CD14-positive monocyte (primary cell): Measurements from ENCODE around the gene NFKBIE. TPM values are rescaled to one million over a fixed set of nuclear protein-coding genes. Genes with fewer than 3 reads are reported as not detected.

Source experiments
- DNase-seq, 3 donors: peaks; one replicate each; pipeline ENCODE4 v3.0.0-alpha.2; 2011 to 2022
- H2AFZ ChIP-seq: 2 replicates; pipeline ENCODE4 v1.6.0; 2012; ENCODE audit warnings: mild to moderate bottlenecking, low read depth, low read length, inconsistent platforms; ENCODE audit not compliant: insufficient read depth, poor library complexity, severe bottlenecking
- H3K27ac ChIP-seq, 2 donors: 1 replicate in 1 of 2; 2 replicates in 1 of 2; pipeline ENCODE4 v1.5.1; 2012 to 2013; ENCODE audit warnings: low read length in 2 of 2, control low read depth in 1 of 2, inconsistent platforms in 1 of 2, low read depth in 1 of 2, mild to moderate bottlenecking in 1 of 2
- H3K27me3 ChIP-seq, 2 donors: one replicate each; pipeline versions ENCODE4 v1.6.0 to v1.6.1; 2011 to 2013; ENCODE audit warnings: low read length in 2 of 2; ENCODE audit not compliant: control insufficient read depth in 2 of 2, insufficient read depth in 2 of 2
- H3K36me3 ChIP-seq, 2 donors: replicated peaks in 1 of 2; 1 replicate in 1 of 2; 2 replicates in 1 of 2; pipeline versions ENCODE4 v1.5.1 to v1.6.1; 2012 to 2013; ENCODE audit warnings: low read length in 2 of 2, control low read depth in 1 of 2, inconsistent platforms in 1 of 2, mild to moderate bottlenecking in 1 of 2; ENCODE audit not compliant: insufficient read depth in 2 of 2, control insufficient read depth in 1 of 2
- H3K4me1 ChIP-seq, 2 donors: 1 replicate in 1 of 2; 2 replicates in 1 of 2; pipeline versions ENCODE4 v1.5.1 to v1.6.1; 2012 to 2013; ENCODE audit warnings: low read length in 2 of 2, control low read depth in 1 of 2, inconsistent platforms in 1 of 2, mild to moderate bottlenecking in 1 of 2, moderate library complexity in 1 of 2; ENCODE audit not compliant: insufficient read depth in 2 of 2, control insufficient read depth in 1 of 2
- H3K4me2 ChIP-seq: replicated peaks from 2 replicates; pipeline ENCODE3; 2012; ENCODE audit warnings: low read length, moderate library complexity, mild to moderate bottlenecking; ENCODE audit not compliant: poor library complexity, severe bottlenecking; ENCODE audit errors: extremely low read depth
- H3K4me3 ChIP-seq, 3 experiments: fragments of 200-600 bp in 1 of 3; sonication (generic) in 1 of 3; replicated peaks in 1 of 3; 1 replicate in 2 of 3; 2 replicates in 1 of 3; pipeline ENCODE4 v1.5.1; 2011 to 2013; ENCODE audit warnings: low read length in 3 of 3, mild to moderate bottlenecking in 3 of 3, control low read depth in 2 of 3, low read depth in 2 of 3, inconsistent platforms in 1 of 3, moderate library complexity in 1 of 3
- H3K79me2 ChIP-seq: 2 replicates; pipeline ENCODE4 v1.6.0; 2012; ENCODE audit warnings: mild to moderate bottlenecking, control low read depth, inconsistent platforms, low read length, moderate library complexity; ENCODE audit not compliant: insufficient read depth
- H3K9ac ChIP-seq: 2 replicates; pipeline ENCODE4 v1.6.0; 2017; ENCODE audit warnings: low read length, mild to moderate bottlenecking; ENCODE audit not compliant: insufficient read depth, poor library complexity, severe bottlenecking
- H3K9me3 ChIP-seq, 2 donors: replicated peaks in 1 of 2; 1 replicate in 1 of 2; 2 replicates in 1 of 2; pipeline versions ENCODE4 v1.5.1 to v1.6.1; 2012 to 2013; ENCODE audit warnings: low read length in 2 of 2, control low read depth in 1 of 2; ENCODE audit not compliant: control insufficient read depth in 1 of 2, insufficient read depth in 1 of 2
- H4K20me1 ChIP-seq: 2 replicates; pipeline ENCODE4 v1.6.0; 2012; ENCODE audit warnings: mild to moderate bottlenecking, low read length, control low read depth, moderate library complexity; ENCODE audit not compliant: insufficient read depth
- H3K27ac Mint-ChIP-seq, 7 donors: one replicate each; pipeline ENCODE4 v1.8.0; 2020; ENCODE audit warnings: mild to moderate bottlenecking in 7 of 7, mixed read lengths in 7 of 7, moderate library complexity in 6 of 7, inconsistent platforms in 2 of 7
- H3K27me3 Mint-ChIP-seq, 3 donors: one replicate each; pipeline ENCODE4 v1.8.0; 2021 to 2022; ENCODE audit warnings: low read depth in 3 of 3, mild to moderate bottlenecking in 3 of 3, mixed read lengths in 3 of 3, moderate library complexity in 3 of 3, inconsistent platforms in 1 of 3
- H3K36me3 Mint-ChIP-seq, 2 donors: one replicate each; pipeline ENCODE4 v1.8.0; 2020; ENCODE audit warnings: mixed read lengths in 2 of 2, inconsistent platforms in 1 of 2, mild to moderate bottlenecking in 1 of 2
- H3K4me1 Mint-ChIP-seq: one replicate; pipeline ENCODE4 v1.8.0; 2020; ENCODE audit warnings: mild to moderate bottlenecking, mixed read lengths
- H3K4me3 Mint-ChIP-seq, 2 donors: one replicate each; pipeline ENCODE4 v1.8.0; 2020; ENCODE audit warnings: mild to moderate bottlenecking in 2 of 2, mixed read lengths in 2 of 2, moderate library complexity in 1 of 2
- H3K9me3 Mint-ChIP-seq, 7 donors: one replicate each; pipeline ENCODE4 v1.8.0; 2020 to 2022; ENCODE audit warnings: mixed read lengths in 7 of 7, mild to moderate bottlenecking in 6 of 7, moderate library complexity in 6 of 7, inconsistent platforms in 2 of 7
- WGBS: methylation state at CpG from one replicate; pipeline ENCODE4 v1.1.5; 2013; ENCODE audit warnings: missing lambda C conversion rate; ENCODE audit not compliant: insufficient coverage; 5-methylcytosine and 5-hydroxymethylcytosine counted together
- intact Hi-C, 2 donors: fragments of 100-400 bp; cut with micrococcal nuclease; formaldehyde crosslinking; loops; one replicate each; pipeline versions ENCODE4 v1.15.0 to v1.15.1; 2023
- polyA plus RNA-seq, 3 donors: library from polyadenylated mRNA; depleted of rRNA in 1 of 3; unstranded in 2 of 3; stranded (reverse) in 1 of 3; fragments of 300-500 nt in 2 of 3; fragments of >200 nt in 1 of 3; fragmentation: Illumina TruSeq in 2 of 3; gene quantifications; 1 replicate in 2 of 3; 2 replicates in 1 of 3; pipeline ENCODE4 v1.2.3, GENCODE V29; 2012 to 2021
- TF ChIP-seq, protein P1 (sequence below): fragments of 200-600 bp; IDR thresholded peaks from one replicate; pipeline ENCODE4 v1.8.0; 2022; ENCODE audit warnings: antibody characterized with exemption, mild to moderate bottlenecking

The NFKBIE gene
- polyA plus RNA-seq, 3 donors, result 19.9 to 108 (median 23.2) TPM

GRCh38 chr6:44275271-44275748, 10.0 kb upstream of the NFKBIE start:
- peaks cover 0 to 14% of the 10 kb centered on the region in 2 donors for H3K9me3 ChIP-seq
- peaks cover 61 to 89% (median 73%) of the 10 kb centered on the region in 3 donors for H3K27me3 Mint-ChIP-seq
- H3K4me1 ChIP-seq, result peaks cover 0 to 7% of the 10 kb centered on the region in 2 donors
- no peak overlapping the region for H3K4me2 ChIP-seq
- peaks cover 33 to 85% of the 10 kb centered on the region in 2 donors for H3K27me3 ChIP-seq
- no peak overlapping the region for H3K9ac ChIP-seq
- no peaks in the 10 kb centered on the region for H4K20me1 ChIP-seq
- intact Hi-C loops, result no loop called here
- peaks cover 0 to 6% of the 10 kb centered on the region in 2 donors for H3K36me3 Mint-ChIP-seq
- H3K4me3 ChIP-seq, result no peak overlapping the region
- DNase-seq, result no peak
- peaks cover 0 to 17% (median 4%) of the 10 kb centered on the region in 7 donors for H3K9me3 Mint-ChIP-seq
- WGBS, result 81% methylated on average over 57 of the region's 59 CpGs
- H3K36me3 ChIP-seq, result no peaks in the 10 kb centered on the region
- TF ChIP-seq, protein P1, sequence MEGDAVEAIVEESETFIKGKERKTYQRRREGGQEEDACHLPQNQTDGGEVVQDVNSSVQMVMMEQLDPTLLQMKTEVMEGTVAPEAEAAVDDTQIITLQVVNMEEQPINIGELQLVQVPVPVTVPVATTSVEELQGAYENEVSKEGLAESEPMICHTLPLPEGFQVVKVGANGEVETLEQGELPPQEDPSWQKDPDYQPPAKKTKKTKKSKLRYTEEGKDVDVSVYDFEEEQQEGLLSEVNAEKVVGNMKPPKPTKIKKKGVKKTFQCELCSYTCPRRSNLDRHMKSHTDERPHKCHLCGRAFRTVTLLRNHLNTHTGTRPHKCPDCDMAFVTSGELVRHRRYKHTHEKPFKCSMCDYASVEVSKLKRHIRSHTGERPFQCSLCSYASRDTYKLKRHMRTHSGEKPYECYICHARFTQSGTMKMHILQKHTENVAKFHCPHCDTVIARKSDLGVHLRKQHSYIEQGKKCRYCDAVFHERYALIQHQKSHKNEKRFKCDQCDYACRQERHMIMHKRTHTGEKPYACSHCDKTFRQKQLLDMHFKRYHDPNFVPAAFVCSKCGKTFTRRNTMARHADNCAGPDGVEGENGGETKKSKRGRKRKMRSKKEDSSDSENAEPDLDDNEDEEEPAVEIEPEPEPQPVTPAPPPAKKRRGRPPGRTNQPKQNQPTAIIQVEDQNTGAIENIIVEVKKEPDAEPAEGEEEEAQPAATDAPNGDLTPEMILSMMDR, result no peak
- peaks cover 10% of the 10 kb centered on the region for H3K4me1 Mint-ChIP-seq
- H3K27ac Mint-ChIP-seq, result no peak overlapping the region
- no peak overlapping the region for H2AFZ ChIP-seq
- H3K79me2 ChIP-seq, result no peaks in the 10 kb centered on the region
- H3K27ac ChIP-seq, result no peak overlapping the region
- H3K4me3 Mint-ChIP-seq, result peak overlapping the region in 1 of 2 donors; percentile 62

- peaks cover 0 to 14% of the 10 kb centered on the region in 2 donors for H3K9me3 ChIP-seq
- DNase-seq, result no peak
- Mint-ChIP-seq H3K36me3 (peaks cover 4 to 10% of the 10 kb centered on the region in 2 donors), H3K4me1 (peaks cover 12% of the 10 kb centered on the region), H3K27me3 (peaks cover 77 to 90% (median 82%) of the 10 kb centered on the region in 3 donors), H3K27ac (no peak overlapping the region), H3K9me3 (peaks cover 0 to 22% (median 9%) of the 10 kb centered on the region in 7 donors), H3K4me3 (peak overlapping the region in 1 of 2 donors; percentile 44)
- no peak overlapping the region for H3K27ac ChIP-seq
- intact Hi-C loops, result no loop called here
- H2AFZ ChIP-seq, result no peak overlapping the region
- TF ChIP-seq, protein P1, result no peak
- no peaks in the 10 kb centered on the region for H4K20me1 ChIP-seq
- H3K79me2 ChIP-seq, result no peaks in the 10 kb centered on the region
- peaks cover 49 to 90% of the 10 kb centered on the region in 2 donors for H3K27me3 ChIP-seq
- peaks cover 9 to 18% of the 10 kb centered on the region in 2 donors for H3K4me1 ChIP-seq
- H3K9ac ChIP-seq, result no peak overlapping the region
- no peak overlapping the region for H3K4me2 ChIP-seq
- no CpG with 5 or more reads among the region's 1 CpG for WGBS
- H3K4me3 ChIP-seq, result no peak overlapping the region
- no peaks in the 10 kb centered on the region for H3K36me3 ChIP-seq
These were observed 8.3 kb upstream of the NFKBIE start for GRCh38 chr6:44273617-44274016.
